ENCODE data around the gene TMEM174.

DNA sequence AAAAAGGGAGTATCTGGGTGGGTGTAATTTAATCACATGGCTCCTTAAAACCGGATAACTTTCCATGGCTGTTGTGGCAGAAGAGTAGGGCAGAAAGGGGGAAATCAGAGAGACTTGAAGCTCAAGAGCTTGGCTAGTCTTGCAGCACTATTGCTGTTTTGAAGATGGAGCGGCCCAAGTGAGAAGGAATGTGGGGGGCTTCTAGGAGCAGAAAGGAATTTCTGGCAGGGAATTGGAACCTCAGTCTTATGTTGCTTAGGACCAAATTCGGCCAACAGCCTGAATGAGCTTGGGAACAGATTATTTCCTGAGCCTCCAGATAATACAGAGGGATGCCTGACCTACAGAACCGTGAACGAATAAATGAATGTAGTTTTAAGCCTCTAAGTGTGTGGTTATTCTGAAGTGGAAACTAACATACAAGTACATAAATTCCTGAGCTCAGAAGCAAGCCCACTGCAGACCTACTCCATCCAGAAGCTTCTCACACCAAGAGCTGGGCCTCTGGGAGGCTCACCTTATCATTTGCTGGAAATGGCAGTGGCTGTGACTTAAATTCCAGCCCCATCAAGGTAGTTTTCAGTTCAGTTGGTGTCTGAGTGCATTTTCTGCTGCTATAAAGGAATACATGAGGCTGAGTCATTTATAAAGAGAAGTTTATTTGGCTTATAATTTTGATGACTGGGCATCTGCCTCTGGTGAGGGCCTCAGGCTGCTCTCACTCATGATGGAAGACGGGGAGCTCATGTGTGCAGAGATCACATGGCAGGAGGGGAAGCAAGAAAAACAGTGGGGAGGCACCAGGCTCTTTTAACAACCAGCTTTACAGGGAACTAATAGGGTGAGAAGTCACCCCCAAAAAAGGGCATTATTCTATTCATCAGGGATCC lies 15.3 kb upstream of the TMEM174 start:
- TF ChIP-seq, protein P1, sequence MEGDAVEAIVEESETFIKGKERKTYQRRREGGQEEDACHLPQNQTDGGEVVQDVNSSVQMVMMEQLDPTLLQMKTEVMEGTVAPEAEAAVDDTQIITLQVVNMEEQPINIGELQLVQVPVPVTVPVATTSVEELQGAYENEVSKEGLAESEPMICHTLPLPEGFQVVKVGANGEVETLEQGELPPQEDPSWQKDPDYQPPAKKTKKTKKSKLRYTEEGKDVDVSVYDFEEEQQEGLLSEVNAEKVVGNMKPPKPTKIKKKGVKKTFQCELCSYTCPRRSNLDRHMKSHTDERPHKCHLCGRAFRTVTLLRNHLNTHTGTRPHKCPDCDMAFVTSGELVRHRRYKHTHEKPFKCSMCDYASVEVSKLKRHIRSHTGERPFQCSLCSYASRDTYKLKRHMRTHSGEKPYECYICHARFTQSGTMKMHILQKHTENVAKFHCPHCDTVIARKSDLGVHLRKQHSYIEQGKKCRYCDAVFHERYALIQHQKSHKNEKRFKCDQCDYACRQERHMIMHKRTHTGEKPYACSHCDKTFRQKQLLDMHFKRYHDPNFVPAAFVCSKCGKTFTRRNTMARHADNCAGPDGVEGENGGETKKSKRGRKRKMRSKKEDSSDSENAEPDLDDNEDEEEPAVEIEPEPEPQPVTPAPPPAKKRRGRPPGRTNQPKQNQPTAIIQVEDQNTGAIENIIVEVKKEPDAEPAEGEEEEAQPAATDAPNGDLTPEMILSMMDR (IDR thresholded peaks at IDR 0.05; ENCODE audit: borderline replicate concordance, extremely low read depth, low read length, poor library complexity, severe bottlenecking), result no peak
- no peak for TF ChIP-seq EZH2 (IDR thresholded peaks at IDR 0.05; ENCODE audit: borderline replicate concordance, low read depth, low read length, severe bottlenecking)

Measured in DND-41 (cell line).